IMR-90 (cell line): ENCODE data around the gene ILK.

Experiments used
- CHD1 ChIP-seq: IDR thresholded peaks from 2 replicates; pipeline ENCODE4 v1.6.1; 2012; ENCODE audit warnings: low read depth, low read length, improper control_type of control experiment
- MAFK ChIP-seq: IDR thresholded peaks from 2 replicates; pipeline ENCODE4 v1.6.1; 2012; ENCODE audit warnings: low read depth, low read length, improper control_type of control experiment
- MXI1 ChIP-seq: IDR thresholded peaks from 2 replicates; pipeline ENCODE4 v1.6.1; 2012; ENCODE audit warnings: low read depth, mild to moderate bottlenecking, low read length, moderate library complexity, borderline replicate concordance

DNA sequence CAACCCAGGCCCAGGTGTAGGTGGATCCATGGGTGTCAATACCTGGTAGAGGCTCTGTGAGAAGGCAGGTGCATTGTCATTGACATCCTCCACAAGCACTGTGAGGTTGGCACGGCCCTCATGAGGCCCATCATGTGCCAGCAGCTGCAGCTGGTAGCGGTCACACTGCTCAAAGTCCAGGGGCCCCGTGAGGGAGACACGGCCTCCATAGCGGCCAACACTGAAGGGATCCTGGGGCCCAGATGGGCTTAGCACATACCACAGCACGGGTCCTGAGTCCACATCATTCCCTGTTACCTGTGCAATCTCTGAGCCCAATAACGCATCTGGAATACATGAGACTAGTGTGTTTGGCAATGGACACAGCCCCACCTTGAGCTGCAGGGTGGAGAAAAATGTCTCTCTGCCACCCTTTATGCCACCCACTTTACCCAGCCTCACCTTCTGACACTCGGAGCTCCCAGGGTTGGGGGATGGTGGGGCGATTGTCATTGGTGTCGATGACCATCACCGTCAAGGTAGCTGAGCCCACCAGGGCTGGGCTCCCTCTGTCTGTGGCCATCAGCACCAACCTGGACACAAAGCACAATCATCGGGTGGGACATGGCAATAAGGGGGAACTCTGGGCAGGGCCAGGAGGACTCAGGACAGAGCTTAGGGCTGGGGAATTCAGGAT lies 21.7 kb downstream of the ILK start:
- no peak for TF ChIP-seq MXI1
- TF ChIP-seq MAFK = no peak
- no peak for TF ChIP-seq CHD1
